Measurements from ENCODE around the gene ARHGAP36.

ARHGAP36 gene

GRCh38 chrX:131083510-131084142 lies 25.5 kb downstream of the ARHGAP36 start:
- TF ChIP-seq TOX (CRISPR knock-in tag; IDR thresholded peaks at IDR 0.05; ENCODE audit: borderline replicate concordance) (no peak), ZC3H10 (CRISPR knock-in tag; IDR thresholded peaks at IDR 0.05) (no peak), PATZ1 (CRISPR knock-in tag; IDR thresholded peaks at IDR 0.05; ENCODE audit: borderline replicate concordance) (no peak), TCF4 (CRISPR knock-in tag; IDR thresholded peaks at IDR 0.05; ENCODE audit: borderline replicate concordance) (no peak), OSR1 (CRISPR knock-in tag; IDR thresholded peaks at IDR 0.05) (no peak), ISL1 (CRISPR knock-in tag; IDR thresholded peaks at IDR 0.05) (no peak), CSDC2 (CRISPR knock-in tag; IDR thresholded peaks at IDR 0.05) (no peak), RARB (CRISPR knock-in tag; IDR thresholded peaks at IDR 0.05) (no peak), ZNF565 (CRISPR knock-in tag; conservative IDR thresholded peaks at IDR 0.05; ENCODE audit: low read depth) (no peak), SNAI2 (CRISPR knock-in tag; IDR thresholded peaks at IDR 0.05) (no peak)
- ATAC-seq: no peak

- TF ChIP-seq CSRNP3 (CRISPR knock-in tag; IDR thresholded peaks at IDR 0.05) (no peak), TOX (CRISPR knock-in tag; IDR thresholded peaks at IDR 0.05; ENCODE audit: borderline replicate concordance) (no peak), SNAI2 (CRISPR knock-in tag; IDR thresholded peaks at IDR 0.05) (no peak), CREB5 (CRISPR knock-in tag; IDR thresholded peaks at IDR 0.05; ENCODE audit: low read depth) (no peak), GLIS3 (CRISPR knock-in tag; IDR thresholded peaks at IDR 0.05) (no peak), ZNF70 (CRISPR knock-in tag; IDR thresholded peaks at IDR 0.05) (no peak), ESRRG (CRISPR knock-in tag; IDR thresholded peaks at IDR 0.05) (no peak), TSHZ2 (CRISPR knock-in tag; IDR thresholded peaks at IDR 0.05) (no peak), PPARA (CRISPR knock-in tag; IDR thresholded peaks at IDR 0.05; ENCODE audit: borderline replicate concordance) (no peak), TCF4 (CRISPR knock-in tag; IDR thresholded peaks at IDR 0.05; ENCODE audit: borderline replicate concordance) (no peak), ZFP30 (CRISPR knock-in tag; IDR thresholded peaks at IDR 0.05) (no peak), ISL1 (CRISPR knock-in tag; IDR thresholded peaks at IDR 0.05) (no peak), ARNTL (CRISPR knock-in tag; IDR thresholded peaks at IDR 0.05; ENCODE audit: borderline replicate concordance, low read depth) (no peak), RARB (CRISPR knock-in tag; IDR thresholded peaks at IDR 0.05) (no peak)
- ATAC-seq: no peak
Measured at GRCh38 chrX:131084145-131084544, 26.0 kb downstream of the ARHGAP36 start.

GRCh38 chrX:131136776-131137175 lies 78.6 kb downstream of the ARHGAP36 start:
- ATAC-seq: no peak
- no peak for TF ChIP-seq CSRNP3 (CRISPR knock-in tag; IDR thresholded peaks at IDR 0.05)
- TF ChIP-seq GLIS3 (CRISPR knock-in tag; IDR thresholded peaks at IDR 0.05): no peak
- no peak for TF ChIP-seq CSDC2 (CRISPR knock-in tag; IDR thresholded peaks at IDR 0.05)
- no peak for TF ChIP-seq TCF4 (CRISPR knock-in tag; IDR thresholded peaks at IDR 0.05; ENCODE audit: borderline replicate concordance)
- no peak for TF ChIP-seq ZNF8 (CRISPR knock-in tag; IDR thresholded peaks at IDR 0.05)
- TF ChIP-seq POU6F1 (CRISPR knock-in tag; IDR thresholded peaks at IDR 0.05; ENCODE audit: borderline replicate concordance, low read depth): no peak
- TF ChIP-seq BACH2 (CRISPR knock-in tag; IDR thresholded peaks at IDR 0.05; ENCODE audit: borderline replicate concordance): no peak
- TF ChIP-seq TOX (CRISPR knock-in tag; IDR thresholded peaks at IDR 0.05; ENCODE audit: borderline replicate concordance): no peak
- no peak for TF ChIP-seq CREB5 (CRISPR knock-in tag; IDR thresholded peaks at IDR 0.05; ENCODE audit: low read depth)
- no peak for TF ChIP-seq ZC3H10 (CRISPR knock-in tag; IDR thresholded peaks at IDR 0.05)
- TF ChIP-seq OSR1 (CRISPR knock-in tag; IDR thresholded peaks at IDR 0.05): no peak
- TF ChIP-seq ZFP30 (CRISPR knock-in tag; IDR thresholded peaks at IDR 0.05): no peak

Measured in SK-N-SH treated with all-trans-retinoic acid at 6 μM for 48 hours (cell line).